Activated T-cell treated with anti-CD3 and anti-CD28 coated beads for 48 hours (primary cell): ENCODE data around the gene ARFGAP2.

Source experiments
- DNase-seq: peaks from one replicate; pipeline ENCODE4 v3.0.0-alpha.2; 2020; ENCODE audit warnings: low read depth

The ARFGAP2 gene

DNA sequence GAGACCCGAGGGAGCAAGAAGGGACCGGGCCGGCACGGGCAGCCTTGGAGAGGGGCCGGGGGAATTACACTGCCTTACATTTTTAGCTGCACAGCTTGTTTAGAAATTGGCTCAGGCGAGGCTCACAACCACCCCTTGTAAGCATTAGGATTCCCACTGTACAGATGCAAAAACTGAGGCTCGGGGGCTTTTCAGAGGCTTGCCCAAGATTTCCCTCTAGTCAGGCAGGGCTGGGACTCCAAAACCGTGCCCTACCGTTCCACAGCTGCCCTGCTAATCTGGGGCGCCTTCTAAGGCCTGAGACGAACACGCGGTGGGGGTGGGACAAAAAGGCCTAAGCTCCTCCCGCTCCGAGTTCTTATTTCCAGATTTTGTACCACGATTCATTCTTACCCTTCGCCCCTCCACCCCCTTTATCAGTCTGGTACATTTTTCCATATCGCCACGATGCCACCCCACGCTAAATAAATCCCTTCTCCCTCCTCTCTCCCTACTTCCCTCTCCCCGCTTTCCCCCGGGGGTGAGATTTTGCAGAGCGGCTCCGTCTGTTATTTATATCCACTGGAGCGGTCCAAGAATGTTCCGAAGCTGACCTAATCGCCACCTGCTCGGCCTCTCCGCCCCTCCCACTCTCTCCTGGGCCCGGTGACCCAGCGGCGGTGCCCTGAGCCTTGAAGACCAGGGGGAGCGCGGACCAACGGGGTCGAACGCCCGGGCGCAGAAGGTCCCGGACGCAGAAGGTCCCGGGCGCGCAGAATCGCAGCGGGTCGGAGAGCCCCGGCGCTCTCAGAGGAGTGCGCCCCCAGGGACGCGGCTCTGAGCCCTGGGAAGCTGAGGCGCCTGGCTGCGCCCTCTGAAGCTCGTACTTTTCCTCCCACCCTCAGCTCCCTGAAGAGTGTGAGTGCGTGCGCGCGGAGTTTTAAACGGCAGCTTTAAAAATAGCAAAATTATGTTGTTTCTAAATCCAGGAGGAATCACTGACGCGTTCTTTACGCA lies 10.3 kb upstream of the ARFGAP2 start:
- peak; percentile 44 for DNase-seq

DNA sequence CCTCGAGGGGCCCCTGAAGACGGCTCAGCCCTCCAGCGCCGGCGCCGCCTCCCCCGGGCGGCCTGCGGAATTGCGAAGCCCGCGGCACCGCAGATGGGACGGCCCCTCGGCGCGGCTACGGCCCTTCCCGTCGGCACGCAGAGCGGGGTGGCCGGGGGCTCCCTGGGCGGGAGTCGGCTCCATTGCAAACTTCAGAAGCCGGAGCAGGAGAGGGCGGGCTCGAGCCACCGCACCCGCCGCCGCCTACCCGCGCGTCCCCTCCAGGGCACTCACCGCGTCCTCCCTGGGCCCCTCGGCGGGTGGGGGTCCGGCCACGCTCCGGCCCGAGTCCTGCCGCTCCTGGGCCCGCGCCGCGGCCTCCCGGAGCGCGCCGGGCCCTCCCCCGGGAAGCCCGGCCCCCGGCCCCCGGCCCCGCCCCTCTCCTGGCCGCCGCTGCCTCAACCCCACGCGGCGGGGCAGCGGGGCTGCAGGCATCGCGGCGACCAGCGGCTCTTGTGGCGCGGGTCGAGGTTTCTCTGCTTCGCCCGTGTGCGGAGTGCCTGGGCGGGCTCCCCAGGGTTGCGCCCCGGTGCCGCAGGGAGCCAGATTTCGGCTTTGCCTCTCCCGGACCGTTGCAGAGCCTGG lies 9.5 kb upstream of the ARFGAP2 start, which contains the start of gene PACSIN3:
Gene PACSIN3 (minus strand): TSS at position 359 of the 624 bp plus-strand sequence. CDS start 3,707 bp downstream, outside the sequence.
- peak; percentile 49 for DNase-seq

DNA sequence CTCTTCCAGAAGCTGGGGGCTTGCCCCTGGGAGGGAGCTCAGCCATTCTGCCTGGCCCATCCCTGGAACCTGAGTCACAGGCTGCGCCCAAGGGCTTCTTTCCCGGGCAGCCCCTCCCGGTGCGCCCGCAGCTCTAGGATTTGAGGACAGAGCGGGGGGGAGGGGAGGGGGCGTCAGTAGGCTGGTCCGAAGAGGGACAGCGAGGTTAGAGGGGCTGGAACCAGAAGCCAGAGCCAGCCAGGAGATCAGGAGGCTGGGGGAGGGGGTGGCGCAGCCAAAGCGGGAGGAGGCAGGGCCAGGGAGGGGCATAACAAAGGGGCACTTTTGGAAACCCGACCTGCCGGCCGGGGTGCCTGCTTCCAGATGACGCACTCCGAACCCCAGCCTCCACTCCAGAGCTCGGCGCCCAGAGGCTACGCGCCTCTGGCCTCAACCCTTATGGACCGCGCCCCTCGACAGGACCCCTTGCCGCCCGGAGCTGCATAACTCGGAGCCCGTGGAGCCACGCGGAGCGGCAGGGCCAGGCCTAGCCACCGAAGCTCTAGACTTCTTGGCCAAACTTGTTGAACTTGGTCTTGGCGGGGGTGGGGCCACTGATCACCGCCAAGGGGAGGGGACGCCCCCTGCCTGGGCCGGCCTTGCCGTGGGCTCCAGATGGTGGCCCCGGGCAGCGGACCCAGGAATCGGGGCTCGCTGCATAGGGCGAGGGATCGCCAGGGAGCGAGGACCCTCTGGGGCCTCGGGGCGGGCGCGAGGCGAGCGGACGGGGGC lies 8.8 kb upstream of the ARFGAP2 start:
- no peak for DNase-seq

DNA sequence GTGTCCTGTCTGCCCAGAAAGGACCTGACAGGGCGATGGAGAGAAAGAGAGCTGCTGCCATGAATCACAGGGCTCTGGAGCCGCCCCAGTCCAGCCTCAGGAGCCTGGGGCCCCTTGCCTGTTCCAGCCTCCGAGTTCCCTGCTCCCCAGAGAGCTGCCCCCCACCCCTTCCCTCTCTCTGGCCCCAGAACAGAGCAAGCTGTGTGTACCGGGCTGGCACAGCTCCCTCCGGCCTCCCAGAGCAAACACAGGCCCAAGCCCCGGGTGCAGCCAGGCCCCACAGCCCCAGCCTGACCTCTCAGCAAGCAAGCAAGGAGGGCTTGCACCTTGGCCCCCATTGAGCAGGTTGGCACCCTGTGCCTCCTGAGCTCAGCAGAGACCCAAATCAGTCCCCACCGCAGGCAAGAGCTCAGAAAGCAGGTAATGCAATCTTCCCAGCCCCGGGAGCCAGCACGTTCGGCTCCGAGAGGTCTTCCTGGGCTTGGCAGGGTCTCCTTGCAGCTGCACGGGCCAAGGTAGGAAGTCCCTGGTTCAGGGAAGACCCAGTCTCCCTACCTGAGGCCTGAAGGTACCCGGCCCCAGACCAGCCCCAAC lies 8.1 kb upstream of the ARFGAP2 start:
- no peak for DNase-seq

DNA sequence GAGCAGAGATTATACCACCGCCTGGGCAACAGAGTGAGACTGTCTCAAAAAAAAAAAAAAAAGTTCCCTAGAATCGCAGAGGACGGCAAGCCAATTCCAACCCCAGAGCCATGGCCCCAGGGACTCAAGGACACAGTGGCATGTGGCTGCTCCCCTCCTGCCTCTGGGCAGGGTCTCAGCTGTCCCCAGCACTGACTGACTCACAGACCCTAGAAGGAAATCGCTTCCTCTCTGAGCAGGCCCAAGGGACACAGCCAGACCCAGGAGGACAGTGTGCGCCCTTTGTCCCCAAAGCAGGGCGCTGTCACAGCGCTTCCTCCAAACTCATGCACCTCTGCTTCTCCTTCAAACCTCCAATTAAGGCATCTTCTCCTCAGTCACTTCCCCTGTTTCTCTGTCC lies 7.3 kb upstream of the ARFGAP2 start:
- DNase-seq: no peak

DNA sequence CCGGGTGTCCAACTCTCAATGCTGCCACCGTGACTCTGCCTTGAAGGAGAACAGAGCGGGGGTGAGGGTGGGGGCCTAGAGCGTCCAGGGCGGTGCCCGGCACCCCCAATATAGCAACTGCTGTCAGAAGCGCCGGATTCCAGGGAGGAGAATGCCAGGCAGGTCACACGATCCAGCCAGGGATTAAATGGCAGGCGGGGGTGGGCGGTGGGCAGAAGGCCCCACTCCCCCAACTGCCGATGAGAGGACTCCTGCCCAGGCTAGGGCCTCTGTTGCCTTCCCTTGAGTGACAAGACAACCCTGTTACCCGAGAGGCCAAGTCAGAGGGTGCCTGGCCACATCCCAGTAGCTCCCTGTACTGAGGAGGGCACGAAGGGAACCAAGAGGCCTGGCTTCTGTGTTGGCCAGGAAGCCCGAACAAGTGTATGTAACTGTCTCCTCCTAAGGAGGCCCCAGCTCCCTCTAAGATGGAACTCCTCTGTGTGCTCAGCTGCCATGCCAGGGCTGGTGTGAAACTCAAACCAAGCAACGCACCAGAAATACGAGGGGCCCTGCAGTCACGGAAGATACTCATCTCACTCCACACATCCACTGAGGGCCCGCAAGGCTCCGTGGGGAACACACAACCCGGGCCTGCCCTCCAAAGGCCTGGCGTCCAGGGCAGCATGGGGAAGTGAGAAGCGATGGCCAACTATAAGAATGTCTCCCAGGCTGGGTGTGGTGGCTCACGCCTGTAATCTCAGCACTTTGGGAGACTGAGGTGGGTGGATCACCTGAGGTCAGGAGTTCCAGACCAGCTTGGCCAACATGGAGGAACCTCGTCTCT lies 6.6 kb upstream of the ARFGAP2 start:
- DNase-seq: no peak

DNA sequence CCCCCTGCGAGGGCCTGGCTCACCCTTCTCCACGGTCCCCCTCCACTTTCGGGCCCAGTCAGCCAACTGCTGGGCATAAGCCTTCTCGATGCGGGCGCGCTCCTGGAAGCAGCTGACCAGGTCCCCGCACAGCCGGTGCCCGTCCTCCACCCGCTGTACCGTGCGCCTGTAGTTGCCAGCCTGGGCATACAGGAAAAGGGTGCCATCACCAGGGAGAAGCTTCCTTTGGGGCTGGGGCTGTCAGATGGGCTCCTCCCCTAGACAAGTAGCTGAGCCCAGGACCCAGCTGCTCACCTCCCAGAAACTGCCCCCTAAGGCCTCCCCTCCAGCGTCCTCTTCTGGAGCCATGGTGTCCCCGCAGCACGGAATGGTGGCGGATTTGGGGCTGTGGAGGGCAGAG lies 5.7 kb upstream of the ARFGAP2 start:
- DNase-seq: no peak

DNA sequence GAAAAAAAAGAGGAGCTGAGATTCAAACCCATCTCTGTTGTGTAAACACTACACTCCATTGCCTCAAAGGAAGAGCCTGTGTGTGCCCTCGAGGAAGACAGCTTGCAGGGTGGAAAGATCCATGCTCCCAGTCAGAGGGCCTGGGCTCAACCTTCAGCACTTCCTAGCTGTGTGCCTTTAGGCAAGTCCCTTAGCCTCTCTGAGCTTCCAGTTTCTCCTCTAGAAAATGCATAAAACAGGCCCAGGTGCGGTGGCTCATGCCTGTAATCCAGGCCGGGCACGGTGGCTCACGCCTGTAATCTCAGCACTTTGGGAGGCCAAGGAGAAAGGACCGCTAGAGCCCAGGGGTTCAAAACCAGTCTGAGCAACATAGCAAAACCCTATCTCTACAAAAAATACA lies 4.6 kb upstream of the ARFGAP2 start:
- DNase-seq: no peak

DNA sequence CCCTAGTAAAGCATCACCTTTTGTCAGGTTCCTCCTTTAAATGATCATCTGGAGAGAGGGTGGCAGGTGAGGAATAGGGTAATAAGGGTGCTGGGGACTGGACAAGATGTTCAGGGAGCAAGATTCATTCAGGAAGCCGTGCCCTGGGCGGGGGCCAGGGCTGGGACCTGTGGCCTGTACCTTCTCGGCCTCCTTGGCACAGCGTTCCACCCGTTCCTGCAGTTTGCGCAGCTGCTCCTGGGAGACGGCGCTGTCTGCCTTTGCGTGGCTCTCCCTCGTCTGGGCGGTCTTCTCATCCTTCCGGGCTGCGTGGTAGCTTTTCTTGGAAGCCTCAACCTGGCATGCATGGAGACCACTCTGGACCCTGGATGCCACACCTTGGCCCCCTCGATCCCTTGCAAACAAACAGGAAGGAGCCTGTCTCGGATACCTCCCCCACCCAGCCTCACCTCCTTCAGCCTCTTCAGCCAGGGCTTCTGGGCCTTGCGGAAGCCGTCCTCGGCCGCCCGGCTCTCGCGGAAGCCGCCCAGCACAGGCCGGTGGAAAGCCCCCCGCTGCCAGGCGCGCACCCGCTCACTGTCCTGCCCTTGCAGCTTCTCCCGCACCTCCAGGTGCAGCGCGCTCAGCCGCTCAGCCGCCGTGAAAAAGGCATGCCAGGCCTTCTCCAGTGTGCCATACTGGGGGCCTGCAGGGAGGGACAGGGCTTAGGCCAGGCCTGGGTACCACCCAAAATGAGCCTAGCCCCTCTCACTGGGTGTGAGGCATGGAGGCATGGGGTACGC lies 3.5 kb upstream of the ARFGAP2 start:
- no peak for DNase-seq

DNA sequence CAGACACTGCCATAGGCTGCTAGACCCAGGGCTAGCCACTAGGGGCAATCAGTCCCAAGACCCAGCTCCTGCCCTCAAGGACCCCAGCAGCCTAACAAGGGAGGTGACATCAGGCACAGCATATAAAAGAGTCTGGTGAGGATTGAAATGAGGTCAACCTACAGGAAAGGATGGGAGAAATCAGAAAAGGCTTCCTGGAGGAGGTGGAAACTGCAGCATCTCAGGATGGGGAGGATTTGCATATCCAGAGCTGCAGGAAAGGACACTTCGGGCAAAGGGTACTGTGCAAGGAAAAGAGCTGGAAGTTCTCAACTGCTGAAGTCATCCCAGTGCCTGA lies 2.9 kb upstream of the ARFGAP2 start:
- no peak for DNase-seq

DNA sequence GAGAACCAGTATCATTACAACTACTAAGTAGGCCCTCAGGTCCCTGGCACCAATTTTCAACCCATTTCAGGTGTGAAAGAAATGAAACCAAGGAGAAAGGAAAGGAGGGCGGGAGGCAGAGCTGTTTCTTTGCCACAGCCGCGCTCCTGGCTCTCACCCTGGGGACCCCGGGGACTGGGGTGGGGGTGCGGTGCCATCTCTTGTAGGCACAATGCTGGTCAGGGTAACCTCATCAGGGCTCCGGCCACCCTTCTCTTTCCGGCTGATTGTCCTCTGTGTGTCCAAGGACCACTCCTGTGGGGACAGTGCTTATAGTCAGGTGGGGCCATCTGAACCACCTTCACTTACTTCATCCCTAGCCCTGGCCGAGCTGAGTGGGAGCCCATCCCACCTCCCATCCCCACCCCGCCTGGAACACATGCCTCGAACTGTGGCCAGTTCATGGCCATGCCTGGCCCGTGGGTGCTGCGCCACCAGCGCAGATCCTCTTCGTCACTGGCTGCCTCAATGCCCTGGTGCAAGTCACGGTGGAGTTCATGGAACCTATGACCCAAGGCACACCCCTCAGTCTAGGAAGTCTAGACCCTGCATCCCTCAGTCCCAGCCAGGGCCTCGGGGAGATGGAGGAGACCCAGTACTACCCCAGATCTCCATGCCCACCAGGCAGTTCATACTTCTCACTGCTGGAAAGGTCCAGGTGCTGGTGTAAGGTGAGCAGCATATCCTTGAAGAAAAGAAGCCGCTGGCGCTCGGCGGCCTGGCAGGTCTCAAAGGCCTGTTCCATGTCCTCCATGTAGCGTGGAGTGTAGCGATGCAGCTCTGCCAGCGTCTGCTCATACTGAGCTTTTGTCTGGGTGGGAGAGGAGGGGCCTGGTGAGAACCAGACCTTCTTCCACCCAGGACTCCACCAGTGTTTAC lies 2.3 kb upstream of the ARFGAP2 start:
- no peak for DNase-seq

DNA sequence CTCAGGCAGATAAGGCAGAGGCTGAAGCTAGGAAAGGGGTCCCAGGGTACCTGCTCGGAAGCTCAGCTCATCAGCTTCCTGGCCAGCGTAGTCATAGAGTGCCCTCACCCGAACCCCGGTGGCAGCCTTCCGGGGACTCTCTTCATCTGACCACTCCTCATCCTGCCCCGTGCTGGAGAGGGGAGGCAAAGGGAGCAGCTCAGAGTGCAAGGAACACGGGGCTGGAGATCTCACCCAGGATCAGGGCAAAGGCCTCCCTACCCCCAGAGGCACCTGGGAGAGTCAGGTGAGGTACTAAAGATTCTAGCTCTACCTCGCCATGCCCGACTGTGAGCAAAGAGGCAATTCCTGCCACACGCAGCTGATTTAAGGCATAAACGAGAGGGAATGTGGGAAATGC lies 1.6 kb upstream of the ARFGAP2 start:
- DNase-seq: no peak

DNA sequence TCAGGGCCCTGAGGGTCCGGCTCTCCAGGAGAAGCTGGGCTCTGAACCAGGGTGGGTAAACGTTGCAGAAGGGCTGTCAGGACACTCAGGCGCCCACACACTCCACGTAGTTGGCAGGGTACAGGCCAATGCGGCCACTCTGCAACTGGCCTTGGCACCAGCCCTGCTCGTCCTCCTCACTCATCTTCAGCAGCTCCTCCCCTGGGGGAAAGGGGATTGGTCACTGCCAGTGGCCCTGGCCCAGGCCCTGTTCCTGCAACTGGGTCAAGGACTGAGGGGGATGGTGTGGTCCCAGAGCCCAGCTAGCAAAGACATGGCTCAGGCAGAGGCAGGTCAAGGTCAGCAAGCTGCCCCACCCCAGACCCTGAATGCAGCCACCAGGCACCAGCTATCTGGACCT lies 1.2 kb upstream of the ARFGAP2 start:
- no peak for DNase-seq

DNA sequence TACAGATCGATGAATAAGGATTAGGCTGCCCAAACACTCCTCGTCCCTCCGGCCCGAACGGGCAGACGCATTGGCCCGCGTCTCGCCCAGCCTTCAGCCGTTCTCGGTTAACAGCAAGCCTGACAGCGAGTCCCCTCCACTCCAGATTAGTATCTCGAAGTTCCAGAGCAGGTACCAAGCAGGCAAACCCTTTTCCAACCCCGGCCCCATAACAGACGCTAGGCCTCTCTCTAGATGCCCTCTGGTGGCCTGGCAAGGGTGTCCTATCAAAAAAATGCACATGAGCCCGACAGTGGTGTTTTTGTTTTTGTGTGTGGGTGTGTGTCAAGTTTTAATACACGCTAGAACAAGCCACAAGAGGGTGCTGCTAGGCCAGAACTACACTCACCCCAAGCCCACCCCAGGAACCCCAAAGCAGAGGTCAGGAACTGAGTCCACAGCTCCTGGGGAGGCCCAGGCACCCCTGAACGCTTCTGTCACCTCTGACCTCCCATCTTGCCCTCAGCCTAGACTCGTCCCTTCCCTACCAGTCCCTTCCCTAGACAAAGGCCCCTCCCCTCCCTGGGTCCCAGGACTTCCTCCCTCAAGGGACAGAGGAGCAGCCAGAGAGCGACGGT lies 658 bp upstream of the ARFGAP2 start:
- DNase-seq: peak; percentile 55

DNA sequence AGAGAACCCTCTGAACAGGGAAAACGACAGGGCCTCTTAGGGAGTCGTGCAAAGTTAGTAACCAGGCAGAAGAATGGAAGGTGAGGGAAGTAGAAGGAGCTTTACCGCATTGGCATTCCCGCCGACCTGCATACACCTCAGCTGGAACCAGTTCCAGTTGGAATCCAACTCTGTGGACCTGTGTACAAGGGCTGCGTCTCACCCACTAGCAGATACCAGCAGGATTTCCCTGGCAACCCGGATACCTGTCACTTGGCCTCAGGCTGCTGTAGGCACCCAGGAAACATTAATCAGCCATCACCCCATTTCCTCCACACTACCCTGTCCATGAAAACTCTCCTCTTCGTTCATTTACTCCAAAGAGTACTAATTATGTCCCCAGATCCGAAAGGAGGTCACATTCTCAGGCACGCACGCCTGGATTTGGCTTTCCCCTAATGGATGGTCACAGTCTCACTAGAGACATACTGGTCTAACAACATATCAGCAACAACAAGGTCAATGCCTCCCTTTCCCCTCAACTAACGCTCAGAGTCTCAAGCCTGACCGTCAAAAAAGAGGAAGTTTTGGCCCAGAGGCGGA lies 842 bp downstream of the ARFGAP2 start:
- no peak for DNase-seq

DNA sequence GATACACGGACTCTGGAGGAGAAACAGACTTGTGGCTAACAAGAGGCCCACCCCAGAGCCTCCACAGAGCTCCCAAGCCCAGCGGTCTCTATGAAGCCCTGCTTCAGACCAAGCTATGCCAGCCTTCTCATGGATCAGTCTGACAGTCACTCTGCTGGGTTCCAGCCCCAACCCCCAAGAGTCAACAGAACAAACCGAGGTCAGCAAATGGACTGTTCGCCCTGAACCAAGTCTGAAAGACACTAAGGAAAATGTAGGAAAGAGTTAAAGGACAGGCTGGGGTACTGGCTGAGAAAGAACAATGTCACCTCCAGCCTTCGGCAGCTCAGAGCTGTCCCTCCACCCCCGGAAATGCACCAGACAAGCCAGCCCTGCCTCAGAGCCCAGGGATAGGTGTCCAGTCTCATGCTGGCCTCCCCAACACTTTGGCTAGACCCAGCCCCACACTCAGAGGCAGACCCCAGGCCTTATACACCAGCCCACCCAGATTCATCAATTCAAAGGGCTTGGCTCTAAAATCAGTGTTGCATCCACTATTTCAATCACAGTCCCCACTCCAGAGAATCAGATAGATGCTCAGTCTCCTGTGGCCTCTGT lies 3.8 kb downstream of the ARFGAP2 start:
- no peak for DNase-seq

DNA sequence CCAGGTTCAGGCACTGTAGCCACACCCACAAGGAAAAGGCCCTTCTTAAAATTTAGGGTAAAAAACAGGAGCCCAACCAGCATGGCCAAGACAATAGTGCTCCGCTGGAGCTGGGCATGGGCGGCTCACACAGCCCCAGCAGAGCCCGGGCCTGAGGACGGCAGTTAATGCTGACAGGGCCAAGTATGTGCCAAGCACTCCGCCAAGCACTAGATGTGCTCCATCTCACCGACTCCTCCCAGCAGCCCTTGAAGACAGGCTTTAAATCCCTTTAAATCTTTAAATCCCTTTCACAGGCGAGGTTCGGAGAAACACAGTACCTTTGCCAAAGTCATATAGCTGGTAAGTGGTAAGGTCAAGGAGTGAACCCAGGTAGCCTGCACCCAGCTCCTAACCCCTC lies 4.8 kb downstream of the ARFGAP2 start:
- DNase-seq: no peak
